Breast epithelium (tissue), 3 donors: ENCODE data around the gene HSH2D.
A peak's percentile ranks its signal among the peaks of the same experiment; 100 is the strongest.

Experiments used
- CTCF ChIP-seq, 3 donors: fragments of 450-650 bp; IDR thresholded peaks; one replicate each; pipeline ENCODE4 v1.5.1; 2016 to 2017; ENCODE audit warnings: antibody characterized with exemption in 3 of 3, mild to moderate bottlenecking in 3 of 3, moderate library complexity in 3 of 3
- POLR2A ChIP-seq: fragments of 450-650 bp; IDR thresholded peaks from one replicate; pipeline ENCODE4 v1.6.1; 2016; ENCODE audit warnings: antibody characterized with exemption, mild to moderate bottlenecking, moderate library complexity
- POLR2AphosphoS5 ChIP-seq, 3 donors: sonication (generic); formaldehyde crosslinking; IDR thresholded peaks; one replicate each; pipeline ENCODE4 v1.6.1; 2017; ENCODE audit warnings: antibody characterized with exemption in 3 of 3

GRCh38 chr19:16197622-16198369 is 54.3 kb downstream of the HSH2D start, which contains the start of gene AP1M1:
- TF ChIP-seq CTCF (IDR thresholded peaks at IDR 0.05) (no peak), POLR2A (no peak), POLR2AphosphoS5 (IDR thresholded peaks at IDR 0.05) (peak in 1 of 3 donors; percentile 36)
